HG03469 (cell line): ENCODE data around the gene RNASE12.
"Not testable (repeated sequence)": the region's sequence is repeated elsewhere in the genome, so short reads cannot be mapped to it uniquely, and the experiment has no call there.

ENCODE experiments used
- ATAC-seq: cut with Tn5 transposase; IDR thresholded peaks from one replicate; pipeline ENCODE4 v1.9.1; 2021; ENCODE audit warnings: mild to moderate bottlenecking, moderate library complexity, moderate number of reproducible peaks; ENCODE audit not compliant: unreplicated experiment

The RNASE12 gene

DNA sequence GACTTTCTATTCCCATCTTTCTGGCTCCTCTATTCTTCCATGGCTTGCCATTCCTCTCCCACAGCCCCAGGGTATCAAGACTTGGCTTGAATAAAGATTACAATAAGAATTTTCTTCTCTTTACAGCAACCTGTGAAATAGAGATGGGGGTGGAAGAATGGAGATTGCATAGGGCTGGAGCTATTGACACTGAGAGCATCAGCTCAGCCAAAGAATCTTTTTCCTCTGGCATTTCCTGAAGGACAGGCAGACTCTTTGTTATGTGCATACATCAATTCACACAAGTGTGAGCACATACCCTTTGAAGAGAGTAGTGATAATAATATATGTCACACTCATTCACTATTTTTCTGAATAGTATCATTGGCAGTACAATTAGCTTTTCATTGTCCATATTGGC, 8.0 kb downstream of the RNASE12 start:
- ATAC-seq = no peak

DNA sequence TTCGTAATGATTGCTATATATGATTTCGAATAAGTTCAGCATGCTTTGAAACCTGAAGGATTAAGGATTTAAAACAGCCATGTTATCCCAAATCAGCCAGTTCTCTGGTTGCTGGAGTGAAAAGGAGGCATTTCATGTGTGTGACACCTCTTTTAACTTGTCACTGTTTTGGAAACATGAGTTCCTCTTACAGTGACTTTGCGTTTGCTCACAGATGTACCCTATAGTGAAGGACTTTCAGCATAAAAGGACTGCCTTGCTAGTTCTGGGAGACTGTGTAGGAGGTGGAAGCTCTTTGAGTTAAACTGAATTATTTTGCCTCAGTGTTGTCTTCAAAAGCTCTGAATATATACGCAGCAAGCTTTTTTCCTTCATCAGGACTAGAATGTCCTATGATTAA, 10.9 kb downstream of the RNASE12 start:
- ATAC-seq = no peak

GRCh38 chr14:20578784-20579502, 12.2 kb downstream of the RNASE12 start:
- ATAC-seq = no peak

DNA sequence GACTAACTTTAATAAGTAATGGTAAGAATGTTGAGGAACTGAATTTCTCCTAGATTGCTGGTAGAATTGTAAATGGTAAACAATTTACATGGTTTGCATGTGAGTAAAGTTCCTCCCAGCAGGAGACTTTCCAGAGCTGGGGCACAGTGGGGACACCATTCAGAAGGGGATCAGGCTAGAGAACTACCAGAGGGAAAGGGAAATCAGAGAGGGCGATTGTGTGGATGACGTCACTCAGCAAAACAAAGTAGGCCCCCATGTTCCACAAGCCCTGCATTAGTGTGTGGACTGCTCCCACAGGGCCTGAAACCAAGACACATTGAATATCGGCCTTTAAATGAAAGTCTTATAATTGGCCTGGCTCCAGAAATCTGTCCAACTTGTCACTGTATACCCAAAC, 12.9 kb downstream of the RNASE12 start:
- ATAC-seq = no peak

GRCh38 chr14:20572382-20572990, 18.7 kb downstream of the RNASE12 start:
- not testable (repeated sequence) for ATAC-seq

- not testable (repeated sequence) for ATAC-seq
These were observed 20.5 kb downstream of the RNASE12 start for GRCh38 chr14:20570720-20571119.

DNA sequence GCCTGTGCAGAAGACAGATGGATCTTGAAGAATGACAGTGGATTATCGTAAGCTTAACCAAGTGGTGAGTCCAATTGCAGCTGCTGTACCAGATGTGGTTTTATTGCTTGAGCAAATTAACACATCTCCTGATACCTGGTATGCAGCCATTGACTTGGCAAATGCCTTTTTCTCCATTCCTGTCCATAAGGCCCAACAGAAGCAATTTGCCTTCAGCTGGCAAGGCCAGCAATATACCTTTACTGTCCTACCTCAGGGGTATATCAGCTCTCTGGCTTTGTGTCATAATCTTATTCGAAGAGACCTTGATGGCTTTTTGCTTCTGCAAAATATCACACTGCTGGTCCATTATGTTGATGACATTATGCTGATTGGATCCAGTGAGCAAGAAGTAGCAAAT, 21.3 kb downstream of the RNASE12 start:
- ATAC-seq = not testable (repeated sequence)

- ATAC-seq = no peak
These were observed 22.1 kb downstream of the RNASE12 start for GRCh38 chr14:20569066-20569465.

DNA sequence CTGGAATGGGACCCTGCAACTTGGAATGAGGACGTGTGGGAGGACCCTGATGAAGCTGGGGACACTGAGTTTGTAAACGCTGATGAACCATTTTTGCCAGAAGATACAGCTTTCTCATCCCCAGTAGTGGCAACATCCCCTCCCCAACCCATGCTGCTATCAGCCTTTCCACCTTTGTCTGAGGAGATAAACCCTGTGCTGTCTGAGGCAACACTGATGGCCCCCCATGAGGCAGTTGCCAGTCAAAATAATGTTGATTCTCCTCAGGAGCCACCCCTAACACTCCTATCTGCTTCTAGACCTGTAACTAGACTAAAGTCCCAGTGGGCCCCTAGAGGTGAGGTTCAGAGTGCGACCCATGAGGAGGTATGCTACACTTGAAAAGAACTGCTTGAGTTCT, 22.8 kb downstream of the RNASE12 start:
- ATAC-seq = no peak

GRCh38 chr14:20567199-20567598, 24.0 kb downstream of the RNASE12 start:
- not testable (repeated sequence) for ATAC-seq

- ATAC-seq = no peak
These were observed 26.6 kb downstream of the RNASE12 start for GRCh38 chr14:20564501-20564997.

GRCh38 chr14:20563971-20564370, 27.2 kb downstream of the RNASE12 start:
- no peak for ATAC-seq

GRCh38 chr14:20560961-20561360, 30.2 kb downstream of the RNASE12 start, which contains the start of gene RNASE9:
Gene RNASE9 (minus strand): TSS chr14:20561047.
- no peak for ATAC-seq

DNA sequence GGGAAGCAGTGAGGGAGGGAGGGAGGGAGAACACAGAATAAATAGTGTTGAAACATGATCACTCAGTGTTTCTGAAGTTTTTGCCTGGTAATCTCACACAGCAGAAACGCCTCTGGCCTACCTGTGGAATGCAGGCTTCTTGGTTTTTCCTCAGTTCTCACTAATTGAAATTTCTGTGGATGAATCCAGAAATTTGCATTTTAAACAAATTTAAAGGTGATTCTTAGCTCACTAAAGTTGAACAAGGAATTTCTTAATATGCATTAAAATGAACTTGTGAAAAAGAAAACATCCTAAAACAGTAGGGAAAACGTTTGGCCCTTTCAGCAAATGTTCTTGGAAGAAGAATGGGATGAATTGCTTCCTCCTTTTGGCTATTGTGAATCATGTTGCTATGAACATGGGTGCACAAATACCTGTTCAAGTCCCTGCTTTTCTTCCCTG, 31.7 kb downstream of the RNASE12 start:
- no peak for ATAC-seq

DNA sequence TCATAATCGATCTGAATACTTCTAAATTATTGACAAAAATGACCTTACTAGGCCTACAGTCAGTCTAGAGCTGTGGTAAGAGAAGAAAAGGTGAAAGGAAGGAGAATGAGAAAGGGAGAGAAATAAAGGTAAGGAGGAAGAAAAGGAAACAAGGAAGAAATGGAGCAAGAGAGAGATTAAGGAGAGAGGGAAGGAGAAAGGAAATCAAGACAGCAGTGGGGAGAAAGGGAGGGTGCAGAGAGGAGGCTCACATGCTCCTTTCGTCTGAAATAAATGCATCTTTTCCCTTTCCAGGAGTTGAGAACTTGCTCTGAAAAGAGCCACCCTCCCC, 34.0 kb downstream of the RNASE12 start:
- no peak for ATAC-seq

- no peak for ATAC-seq
These were observed 34.5 kb downstream of the RNASE12 start for GRCh38 chr14:20556500-20557211.

- ATAC-seq = no peak
These were observed 35.3 kb downstream of the RNASE12 start for GRCh38 chr14:20555845-20556244.

GRCh38 chr14:20553024-20553423, 38.2 kb downstream of the RNASE12 start:
- no peak for ATAC-seq

DNA sequence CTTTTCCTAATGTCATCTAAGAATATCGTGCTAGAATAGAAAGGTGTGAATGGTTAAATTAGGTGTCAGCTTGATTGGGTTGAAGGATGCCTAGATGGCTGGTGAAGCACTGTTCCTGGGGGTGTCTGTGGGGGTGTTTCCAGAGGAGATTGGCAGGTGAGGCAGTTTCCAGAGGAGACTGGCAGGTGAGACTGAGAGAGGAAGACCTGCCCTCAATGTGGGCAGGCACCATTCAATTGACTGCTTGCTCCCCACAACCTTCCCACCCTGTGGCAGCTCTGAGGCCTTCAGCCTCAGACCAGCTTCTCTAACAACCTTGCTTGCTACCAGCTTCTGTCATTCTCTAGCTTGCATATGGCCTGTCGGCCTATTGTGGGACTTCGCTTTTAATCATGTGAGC, 39.6 kb downstream of the RNASE12 start:
- ATAC-seq = no peak

DNA sequence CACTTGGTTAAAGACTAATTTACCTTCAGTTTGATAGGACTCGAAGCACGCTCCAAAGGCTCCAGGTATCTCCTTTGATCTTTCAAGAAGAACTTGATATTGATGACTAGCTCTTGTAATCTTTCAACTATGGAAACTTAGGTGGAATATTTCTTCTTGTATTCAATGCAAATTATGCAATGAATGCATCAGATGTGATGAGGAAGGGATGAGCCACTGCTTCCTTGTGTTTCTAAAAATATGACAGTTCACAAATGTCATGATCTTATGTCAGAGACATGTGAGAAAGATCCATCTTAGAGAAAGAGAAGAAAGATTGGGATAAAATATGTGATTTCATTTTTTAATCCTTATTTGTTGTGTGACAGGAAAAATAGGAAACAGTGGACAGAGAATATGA, 40.2 kb downstream of the RNASE12 start:
- no peak for ATAC-seq

GRCh38 chr14:20548414-20549158, 42.6 kb downstream of the RNASE12 start:
- no peak for ATAC-seq
